ENCODE data around the gene ABR.
"Not testable (repeated sequence)": the region's sequence is repeated elsewhere in the genome, so short reads cannot be mapped to it uniquely, and the experiment has no call there.

ABR gene

DNA sequence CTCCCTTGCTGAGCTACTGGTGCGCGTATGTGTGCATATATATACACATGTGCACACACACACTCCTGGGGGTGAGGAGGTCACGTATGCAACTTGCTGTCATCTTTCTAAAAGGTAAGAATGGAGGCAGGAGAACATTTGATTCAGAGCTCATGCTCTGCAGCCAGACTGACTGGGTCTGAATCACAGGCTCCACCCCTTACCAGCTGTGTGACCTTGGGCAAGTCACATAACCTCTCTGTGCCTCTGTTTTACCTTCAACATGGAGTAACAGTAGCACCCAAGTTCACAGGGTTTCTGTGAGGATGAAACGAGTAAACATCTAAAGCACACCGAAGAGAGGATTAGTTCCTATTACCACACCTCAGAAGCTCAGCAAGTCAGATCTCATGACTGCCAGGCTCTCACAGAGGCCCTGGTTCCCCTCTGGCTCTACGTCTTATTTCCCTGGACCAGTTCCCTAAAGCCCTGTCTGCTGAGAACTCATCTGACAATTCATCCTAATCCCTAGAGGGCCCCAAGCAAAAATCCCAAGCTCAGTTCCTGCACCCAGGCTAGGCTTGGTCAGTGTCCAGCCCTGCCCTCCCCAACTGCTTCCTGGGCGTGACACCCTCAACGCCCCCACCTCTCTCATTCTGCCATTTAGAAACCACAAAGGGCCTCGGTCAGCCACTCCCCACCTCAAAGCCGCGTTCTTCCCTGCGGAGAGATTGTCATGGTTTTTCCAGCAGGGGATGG lies 28.7 kb downstream of the ABR start:
- DNase-seq = no peak

DNA sequence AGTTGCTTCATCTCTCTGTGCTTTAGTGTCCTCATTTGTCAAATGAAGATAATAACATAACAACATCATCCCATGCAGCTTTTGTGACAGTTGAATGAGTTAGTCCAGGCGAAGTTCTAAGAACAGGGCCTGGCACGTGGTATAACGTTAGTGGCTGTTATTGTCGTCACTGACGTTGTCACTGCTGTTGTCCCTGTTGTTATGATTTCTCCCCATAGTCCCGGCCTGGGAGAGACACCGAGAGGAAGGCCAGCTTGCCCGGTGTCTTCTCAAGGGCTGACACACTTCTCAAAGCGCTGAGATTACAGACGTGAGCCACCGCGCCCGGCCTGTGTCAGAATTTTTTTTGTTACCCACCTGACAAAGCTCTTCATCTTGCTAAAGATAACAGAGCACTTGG lies 29.9 kb downstream of the ABR start:
- DNase-seq = no peak

DNA sequence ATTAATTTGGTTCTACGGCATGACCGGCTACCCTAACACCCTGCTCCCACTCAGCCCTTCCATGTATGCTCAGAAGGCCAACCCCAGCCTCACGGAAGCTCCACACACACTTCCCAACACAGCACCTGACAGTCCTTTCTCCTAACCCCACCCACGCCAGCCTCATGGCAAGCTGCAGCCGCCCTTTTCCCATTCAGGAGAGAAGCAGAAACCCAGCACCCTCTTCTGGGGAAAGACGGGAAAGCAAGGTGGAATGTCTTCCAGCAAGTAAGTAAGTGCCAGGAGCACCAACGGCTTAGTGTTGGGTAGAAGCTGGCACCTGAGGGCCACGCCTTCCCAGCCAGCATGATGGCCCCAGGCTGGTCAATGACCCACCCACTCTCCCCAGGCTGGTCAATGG lies 32.1 kb downstream of the ABR start:
- peak in 21 of 56 donors; percentile 10 to 62 (median 36) for DNase-seq

DNA sequence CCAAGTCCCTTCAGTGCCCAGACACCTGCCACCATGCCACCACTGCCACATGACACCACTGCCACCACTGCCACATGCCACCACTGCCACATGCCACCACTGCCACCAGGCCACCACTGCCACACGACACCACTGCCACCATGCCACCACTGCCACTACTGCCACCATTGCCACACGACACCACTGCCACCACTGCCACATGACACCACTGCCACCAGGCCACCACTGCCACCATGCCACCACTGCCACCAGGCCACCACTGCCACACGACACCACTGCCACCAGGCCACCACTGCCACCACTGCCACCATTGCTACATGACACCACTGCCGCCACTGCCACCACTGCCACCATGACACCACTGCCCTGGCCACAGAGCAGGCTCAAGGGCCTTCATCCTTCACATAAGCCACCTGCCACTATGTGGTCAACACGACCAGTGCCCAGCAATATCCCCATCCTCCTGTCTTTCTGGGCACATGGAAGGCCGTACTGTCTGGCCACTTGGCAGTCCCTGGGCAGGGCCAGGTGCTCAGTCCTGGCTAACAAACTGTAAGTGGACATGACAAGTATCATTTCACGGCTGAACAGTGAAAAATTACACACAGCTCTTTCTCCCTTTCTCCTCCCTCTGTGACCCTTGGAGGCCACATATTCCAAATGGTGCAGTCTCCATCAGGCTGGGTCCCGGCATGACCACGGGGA lies 33.1 kb downstream of the ABR start:
- no peak for DNase-seq

DNA sequence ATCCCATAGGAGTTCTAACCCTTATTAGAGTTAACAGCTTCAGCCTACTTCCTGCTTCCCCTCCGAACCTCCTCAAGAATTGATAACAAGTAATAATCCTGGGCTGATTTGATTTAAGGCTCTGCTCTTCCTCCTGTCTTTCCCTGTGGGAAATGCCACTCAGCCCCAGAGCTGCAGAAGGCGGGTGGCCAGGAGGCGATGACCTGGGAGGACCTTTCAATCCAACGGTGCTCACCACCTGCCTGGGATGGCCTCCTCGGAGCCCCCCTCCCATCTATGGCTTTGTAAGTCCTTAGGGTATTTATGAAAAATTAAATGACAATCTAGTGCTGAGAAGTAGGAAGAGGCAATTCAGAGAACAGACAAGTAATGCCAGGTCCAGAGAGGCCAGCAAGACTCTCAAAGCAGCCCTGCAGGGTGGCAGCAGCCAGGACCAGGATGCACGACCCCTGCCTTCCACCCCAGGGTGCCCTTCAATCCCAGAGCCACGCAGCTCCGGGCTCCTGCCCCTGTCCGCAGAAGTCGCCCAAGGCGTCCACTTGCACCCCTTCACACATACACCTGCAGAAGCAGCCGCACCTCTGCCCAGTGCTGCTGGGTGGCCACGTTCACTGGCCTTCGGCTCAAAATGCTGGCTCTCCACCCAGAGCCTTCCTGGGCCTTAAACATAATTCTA lies 34.3 kb downstream of the ABR start:
- no peak for DNase-seq

DNA sequence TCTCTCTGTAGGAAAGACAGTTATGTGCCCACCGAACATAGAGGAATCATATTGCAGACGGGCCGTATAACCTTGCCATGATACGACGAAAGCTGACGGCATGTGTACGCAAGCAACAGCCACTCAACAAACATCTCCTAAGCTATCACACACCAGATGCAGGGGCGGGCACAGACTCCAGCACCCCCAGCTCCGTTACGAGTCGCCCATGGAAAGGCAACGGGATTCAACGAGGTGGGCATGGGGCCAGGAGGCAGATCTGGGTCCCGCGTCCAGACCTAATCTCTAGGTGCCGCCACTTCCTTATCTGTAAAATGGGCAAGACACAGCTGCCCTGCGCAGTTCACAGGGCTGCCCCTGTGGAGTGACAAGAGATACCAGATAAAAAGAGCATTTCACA lies 35.6 kb downstream of the ABR start:
- no peak for DNase-seq

DNA sequence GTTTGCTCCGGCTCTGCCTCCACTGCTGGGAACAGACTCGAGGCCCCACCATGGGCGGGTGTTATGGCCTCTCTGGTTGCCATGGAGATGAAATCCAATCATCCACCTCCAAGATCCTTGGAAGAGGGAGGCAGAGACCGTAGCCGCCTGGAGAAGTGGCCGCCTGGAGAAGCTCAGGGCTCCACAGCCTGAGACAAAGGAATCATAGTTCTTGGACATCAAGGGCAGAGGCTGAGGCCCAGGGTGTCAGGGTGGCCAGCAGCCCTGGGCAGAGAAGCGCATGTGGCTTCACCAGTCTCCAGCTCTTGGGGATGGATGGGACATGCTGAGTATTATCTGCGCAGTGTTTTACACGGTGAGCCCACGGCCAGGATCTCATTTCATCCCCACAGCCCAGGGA lies 36.2 kb downstream of the ABR start:
- peak in 16 of 56 donors; percentile 12 to 54 (median 36) for DNase-seq

DNA sequence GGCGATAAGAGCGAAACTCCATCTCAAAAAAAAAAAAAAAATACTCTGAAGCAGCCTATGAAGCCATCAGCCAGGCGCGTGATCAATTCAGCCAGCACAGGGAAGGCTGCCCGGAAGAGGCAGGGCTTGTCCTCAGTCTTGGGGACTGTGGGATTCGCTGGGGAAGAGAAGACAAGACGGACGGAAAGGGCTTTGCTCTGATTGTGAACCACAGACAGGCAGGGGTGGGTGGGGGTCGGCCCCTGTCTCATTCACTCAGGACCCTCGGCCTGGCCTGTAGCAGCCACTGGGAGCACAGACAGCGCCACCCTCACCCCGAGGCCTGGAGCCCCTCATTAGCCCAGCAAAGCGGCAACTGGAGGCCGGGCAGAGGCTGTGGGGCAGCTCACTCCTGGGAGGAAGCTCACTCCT lies 37.2 kb downstream of the ABR start:
- DNase-seq = peak in 11 of 56 donors; percentile 19 to 42 (median 34)

DNA sequence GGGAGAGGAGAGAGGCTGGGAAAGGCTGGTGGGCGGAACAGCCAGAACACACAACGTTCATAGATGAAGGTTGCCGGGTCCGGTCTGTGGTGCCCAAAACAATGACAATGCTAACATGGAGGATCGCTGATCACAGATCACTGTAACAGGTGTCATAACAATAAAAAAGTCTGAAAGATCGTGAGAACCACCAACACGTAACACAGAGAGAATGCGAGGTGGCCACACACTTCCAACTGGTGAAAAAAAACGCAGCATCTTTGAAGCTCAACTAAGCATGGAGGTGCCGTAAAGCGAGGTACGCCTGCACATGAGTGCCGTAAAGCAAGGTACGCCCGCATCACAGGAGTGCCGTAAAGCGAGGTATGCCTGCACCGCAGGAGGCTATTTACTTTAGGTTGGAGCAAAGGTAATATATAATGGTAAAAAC lies 42.3 kb downstream of the ABR start:
- DNase-seq = peak in 1 of 56 donors; percentile 48

DNA sequence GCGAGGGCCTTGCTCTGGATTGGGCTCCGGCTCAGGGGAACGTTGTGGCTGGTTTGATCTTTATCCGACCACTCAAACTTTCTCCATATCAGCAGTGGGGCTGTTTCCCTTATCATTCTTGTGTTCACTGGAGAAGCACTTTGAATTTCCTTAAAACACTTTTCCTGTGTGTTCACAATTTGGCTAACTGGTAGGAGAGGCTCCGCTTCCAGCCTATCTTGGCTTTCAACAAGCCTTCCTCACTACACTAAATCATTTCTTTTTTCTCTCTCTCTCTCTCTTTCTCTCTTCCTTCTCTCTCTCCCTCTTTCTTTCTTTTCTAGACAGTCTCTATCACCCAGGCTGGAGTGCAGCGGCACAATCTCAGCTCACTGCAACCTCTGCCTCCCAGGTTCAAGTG lies 43.0 kb downstream of the ABR start:
- no peak for DNase-seq

DNA sequence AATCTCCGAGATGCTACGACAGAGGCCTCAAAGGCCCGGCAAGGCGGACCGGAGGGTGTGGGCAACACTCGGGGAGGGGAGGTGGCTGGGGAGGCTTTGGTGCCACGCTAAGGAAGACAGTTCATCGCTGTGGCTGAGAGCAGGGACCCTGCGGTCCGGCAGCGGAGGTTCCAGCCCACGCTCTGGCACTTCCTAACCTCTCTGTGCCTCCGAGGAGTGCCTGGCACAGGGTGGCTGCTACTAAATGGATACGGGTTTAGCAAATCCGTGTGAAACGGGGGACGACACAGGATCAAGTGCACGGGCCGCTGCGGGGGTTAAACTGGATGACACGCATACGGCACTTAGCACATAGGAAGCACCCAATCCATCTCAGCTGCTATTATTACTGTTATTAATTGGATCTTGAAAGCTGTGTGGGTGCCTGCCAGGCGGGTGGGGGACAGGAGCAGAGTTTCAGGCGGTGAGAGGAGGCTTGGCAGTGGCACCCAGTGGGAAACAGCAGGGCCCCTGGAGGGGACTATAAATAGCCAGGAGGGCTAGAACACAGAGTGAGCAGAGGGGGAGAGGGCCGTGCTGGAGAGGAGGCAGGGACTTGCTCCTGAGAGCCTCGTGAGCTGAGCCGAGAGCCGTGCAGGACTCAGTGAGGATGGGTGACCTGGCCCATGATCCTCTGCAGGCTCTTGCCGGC lies 45.0 kb downstream of the ABR start:
- DNase-seq = peak in 15 of 56 donors; percentile 13 to 53 (median 37)

DNA sequence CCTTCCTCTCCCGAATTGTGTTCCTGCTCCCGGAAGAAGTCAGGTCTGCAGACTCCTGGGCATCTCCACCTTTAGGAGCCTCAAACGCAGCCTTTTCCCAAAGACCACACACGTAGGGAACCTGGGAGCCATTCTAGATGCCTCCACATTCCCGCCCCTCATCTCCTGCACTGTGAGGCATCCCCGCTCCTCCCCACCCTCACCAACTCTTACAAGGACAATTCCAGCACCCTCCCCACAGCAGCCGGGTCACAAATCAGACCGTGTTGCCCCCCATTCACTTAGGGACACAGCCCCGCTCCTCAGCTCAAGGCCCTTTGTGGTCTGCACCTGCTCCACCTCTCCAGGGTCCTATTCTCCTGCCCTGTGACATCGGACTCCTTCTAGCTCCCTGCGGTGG lies 49.6 kb downstream of the ABR start:
- DNase-seq = no peak

DNA sequence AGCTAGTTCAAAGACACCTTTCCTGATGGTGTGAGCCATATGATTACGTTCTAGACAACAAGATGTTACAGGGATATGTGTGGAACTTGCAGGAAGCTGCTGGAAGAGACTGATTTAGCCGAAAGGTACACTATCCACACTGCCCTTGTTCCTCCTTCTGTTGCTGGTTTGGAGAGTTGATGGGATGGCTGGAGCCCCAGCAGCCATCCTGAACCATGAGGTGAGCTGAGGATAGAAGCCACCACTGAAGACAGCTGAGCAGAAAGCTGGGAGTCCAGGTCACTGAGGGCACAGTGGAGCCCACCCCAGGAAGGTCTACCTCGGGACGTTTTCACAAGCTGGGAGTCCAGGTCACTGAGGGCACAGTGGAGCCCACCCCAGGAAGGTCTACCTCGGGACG lies 51.3 kb downstream of the ABR start:
- DNase-seq = not testable (repeated sequence)

DNA sequence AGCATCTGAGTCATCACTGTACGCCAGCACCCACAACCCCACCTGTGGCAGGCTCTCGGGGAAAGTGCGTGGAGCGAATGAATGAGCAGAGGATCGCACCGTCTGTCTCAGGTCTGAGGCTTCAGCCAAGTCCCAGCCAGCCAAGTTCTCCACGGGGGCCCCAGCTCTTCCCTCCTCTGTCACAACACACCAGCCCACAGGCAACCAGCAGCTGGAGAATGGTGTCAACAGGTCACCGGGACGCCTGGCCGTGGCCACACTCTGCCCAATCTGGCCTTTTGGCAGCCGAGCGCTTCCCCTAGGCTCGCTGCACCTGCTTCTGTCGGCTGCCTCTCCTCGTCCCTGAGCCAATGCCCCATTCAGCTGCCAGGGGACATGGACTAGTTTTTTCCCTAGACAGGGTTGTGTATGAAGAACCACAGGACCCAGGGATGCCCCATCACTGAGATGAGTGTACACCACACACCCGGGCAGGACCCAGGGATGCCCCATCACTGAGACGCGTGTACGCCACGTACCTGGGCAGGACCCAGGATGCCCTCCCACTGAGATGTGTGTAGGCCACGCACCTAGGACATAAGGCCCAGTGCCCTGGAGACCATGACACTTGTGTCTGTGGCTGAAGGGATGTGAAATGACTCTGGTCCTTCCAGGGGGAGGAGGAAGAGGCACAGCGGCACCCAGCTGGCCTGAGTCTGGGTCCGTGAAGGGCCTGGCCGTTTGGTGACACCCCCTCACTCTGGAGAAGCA lies 52.8 kb downstream of the ABR start:
- no peak for DNase-seq

DNA sequence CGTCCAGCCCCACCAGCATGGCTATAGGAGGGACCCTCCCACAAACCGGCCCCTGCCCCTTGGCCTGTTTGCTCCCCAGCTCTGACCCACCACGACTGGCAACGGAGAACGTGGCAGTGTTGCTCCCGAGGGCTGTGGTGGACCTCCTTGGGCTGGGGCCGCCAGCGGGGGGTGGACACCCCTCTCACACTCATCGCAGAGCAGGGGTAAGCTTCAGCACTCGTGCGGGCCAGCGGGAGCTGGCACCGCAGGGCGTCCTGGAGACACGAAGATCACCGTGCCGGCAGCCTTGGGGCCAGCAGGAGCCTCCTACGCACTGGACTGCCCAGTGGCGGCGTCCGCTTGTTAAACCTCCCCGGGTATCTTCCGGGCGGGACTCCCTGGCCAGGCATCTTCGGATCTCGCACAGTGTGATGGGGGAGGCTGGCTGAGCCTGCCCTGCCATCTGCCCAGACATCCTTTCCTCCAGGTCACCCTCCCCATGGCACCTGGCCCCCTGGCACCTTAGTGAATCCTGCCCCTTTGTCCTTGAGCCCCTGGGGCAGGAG lies 53.5 kb downstream of the ABR start:
- DNase-seq = peak in 1 of 56 donors; percentile 44

DNA sequence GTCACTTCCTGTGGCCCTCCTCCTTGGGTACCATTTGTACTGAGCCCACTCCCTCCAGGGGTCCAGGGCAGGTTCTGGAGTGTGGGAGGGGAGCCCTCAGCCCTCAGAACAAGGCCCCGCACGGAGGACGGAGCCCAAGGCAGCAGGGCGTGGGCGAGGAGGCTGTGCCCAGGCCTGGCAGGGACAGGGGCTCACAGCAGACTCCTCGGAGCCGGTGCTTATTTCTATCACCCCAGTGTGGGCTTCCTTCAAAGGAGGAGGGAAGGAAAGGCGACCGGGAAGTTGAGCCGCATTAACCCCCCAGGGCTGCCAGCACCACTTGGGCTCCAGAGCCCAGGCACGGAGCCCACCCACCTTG lies 54.0 kb downstream of the ABR start:
- peak in 2 of 56 donors; percentile 30 to 60 for DNase-seq

DNA sequence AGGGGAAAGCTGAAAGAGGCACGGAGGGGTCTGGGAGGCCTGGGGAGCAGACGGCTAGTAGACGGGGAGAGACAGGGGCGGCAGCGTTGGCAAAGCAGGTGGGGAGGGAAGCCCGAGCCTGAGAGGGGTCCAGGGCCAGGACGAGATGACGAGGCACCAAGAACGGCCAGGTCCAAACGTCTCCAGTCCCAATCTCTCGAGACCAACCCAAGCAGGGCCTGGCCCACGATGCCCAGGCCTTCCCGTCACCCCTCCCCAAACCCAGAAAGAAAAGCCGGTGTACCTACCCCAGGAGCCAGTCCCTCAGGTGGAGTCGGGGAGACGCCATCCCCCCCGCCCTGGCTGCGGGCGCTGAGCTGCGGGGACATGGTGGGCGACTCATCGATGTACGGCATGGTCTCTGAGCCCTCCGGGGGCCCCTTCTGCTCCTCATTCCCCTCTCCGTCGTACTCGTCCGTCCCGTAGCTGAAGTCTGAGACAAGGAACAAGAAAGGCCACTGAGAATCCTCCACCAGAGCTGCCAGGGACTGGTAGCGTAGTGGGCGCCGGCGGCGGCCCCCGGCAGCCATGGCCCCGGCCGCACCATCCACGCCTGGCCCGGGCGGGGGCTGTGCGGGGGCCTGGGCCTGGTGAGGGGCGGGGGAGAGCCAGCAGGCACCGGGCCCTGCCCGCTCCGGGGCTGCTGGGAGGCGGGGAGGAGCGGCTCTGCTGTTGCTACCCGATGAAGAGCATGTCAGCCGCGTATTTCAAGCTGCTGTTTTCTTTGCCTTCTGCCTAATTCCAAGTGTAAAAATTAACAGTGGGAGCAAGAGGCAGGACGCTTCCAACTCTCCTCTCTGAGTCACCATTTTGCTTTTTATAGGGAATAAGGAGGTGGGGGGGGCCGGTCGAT lies 54.6 kb downstream of the ABR start:
- peak in 9 of 56 donors; percentile 21 to 60 (median 32) for DNase-seq

DNA sequence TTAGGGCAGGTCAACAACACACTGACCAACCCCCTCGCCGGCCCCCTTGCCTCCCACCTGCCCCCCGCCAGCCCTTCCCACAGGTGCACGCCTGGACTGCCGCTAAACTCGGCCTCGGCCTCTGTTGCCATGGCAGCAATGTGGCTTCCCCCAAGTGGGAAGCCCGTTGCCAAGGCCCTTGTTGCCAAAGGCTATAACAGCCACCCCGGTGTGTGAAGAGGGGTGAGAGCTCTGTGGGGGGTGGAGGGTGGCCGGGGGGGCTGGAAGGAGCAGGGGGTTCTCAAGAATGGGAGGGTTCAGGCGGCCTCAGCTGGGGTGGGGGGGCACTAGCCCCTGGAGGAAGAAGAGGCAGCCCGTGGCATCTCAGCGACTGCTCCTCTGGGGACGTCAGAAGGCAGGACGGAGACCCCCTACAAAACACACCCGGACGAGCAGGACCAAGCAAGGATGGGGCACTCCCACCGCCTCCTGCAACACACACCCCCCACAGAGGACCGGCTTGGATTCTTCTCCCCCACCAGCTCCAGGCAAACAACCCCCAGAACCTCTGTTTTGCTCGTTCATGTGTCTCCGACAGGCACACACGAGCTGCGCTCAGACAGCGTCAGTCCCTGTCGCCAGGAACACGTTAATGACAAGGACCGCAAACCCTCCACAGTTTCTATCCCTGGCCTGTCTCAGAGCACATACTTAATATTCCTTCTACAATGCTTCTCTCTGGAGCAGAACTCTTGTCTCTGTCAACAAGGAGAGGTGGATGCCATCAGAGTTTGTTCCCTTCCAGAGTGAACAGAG lies 55.7 kb downstream of the ABR start:
- DNase-seq = peak in 10 of 56 donors; percentile 14 to 47 (median 24)

DNA sequence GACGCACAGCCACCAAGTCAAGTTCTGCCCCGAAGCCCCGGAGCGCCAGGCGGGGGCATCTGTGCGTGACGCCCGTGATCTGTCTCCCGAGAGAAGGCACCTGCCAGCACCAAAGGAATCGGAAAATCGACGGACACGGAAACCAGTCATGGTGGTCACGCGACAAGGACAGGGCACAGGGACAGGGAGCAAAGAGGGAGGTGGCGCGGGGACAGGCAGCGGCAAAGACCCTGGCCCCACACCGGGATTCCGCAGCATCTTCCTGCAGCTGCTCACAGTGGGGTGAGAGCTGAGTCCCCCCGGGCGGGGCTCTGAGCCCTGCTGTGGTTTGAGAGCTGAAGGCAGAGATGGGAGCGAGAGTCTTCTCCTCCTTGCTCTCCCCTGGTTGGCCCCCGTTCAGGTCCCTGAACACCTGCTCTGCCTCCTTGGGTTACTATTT lies 56.4 kb downstream of the ABR start:
- no peak for DNase-seq
